Measurements from ENCODE around the gene MAML3.

MAML3 gene

GRCh38 chr4:140052050-140052449, 101.9 kb downstream of the MAML3 start:
- no peak overlapping the region for H3K4me3 ChIP-seq (ENCODE audit: low read depth, low read length)
- TF ChIP-seq, protein P1, sequence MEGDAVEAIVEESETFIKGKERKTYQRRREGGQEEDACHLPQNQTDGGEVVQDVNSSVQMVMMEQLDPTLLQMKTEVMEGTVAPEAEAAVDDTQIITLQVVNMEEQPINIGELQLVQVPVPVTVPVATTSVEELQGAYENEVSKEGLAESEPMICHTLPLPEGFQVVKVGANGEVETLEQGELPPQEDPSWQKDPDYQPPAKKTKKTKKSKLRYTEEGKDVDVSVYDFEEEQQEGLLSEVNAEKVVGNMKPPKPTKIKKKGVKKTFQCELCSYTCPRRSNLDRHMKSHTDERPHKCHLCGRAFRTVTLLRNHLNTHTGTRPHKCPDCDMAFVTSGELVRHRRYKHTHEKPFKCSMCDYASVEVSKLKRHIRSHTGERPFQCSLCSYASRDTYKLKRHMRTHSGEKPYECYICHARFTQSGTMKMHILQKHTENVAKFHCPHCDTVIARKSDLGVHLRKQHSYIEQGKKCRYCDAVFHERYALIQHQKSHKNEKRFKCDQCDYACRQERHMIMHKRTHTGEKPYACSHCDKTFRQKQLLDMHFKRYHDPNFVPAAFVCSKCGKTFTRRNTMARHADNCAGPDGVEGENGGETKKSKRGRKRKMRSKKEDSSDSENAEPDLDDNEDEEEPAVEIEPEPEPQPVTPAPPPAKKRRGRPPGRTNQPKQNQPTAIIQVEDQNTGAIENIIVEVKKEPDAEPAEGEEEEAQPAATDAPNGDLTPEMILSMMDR (IDR thresholded peaks at IDR 0.05; ENCODE audit: low read depth, low read length) = peak; percentile 44
- no peak for TF ChIP-seq MAX (IDR thresholded peaks at IDR 0.05; ENCODE audit: low read depth, low read length)
- peak; percentile 44 for DNase-seq (ENCODE audit: low read depth)

- H3K4me3 ChIP-seq (ENCODE audit: low read depth, low read length) = no peak overlapping the region
- TF ChIP-seq MYC (IDR thresholded peaks at IDR 0.05; ENCODE audit: low read depth, low read length) = no peak
- TF ChIP-seq POLR2A (IDR thresholded peaks at IDR 0.05; ENCODE audit: extremely low read depth, insufficient read length) = no peak
- TF ChIP-seq, protein P1 (IDR thresholded peaks at IDR 0.05; ENCODE audit: low read depth, low read length) = peak; percentile 28
- TF ChIP-seq MAX (IDR thresholded peaks at IDR 0.05; ENCODE audit: low read depth, low read length) = no peak
- peak; percentile 50 for DNase-seq (ENCODE audit: low read depth)
These were observed 103.9 kb downstream of the MAML3 start for GRCh38 chr4:140049849-140050637.

- TF ChIP-seq, protein P1 (IDR thresholded peaks at IDR 0.05; ENCODE audit: low read depth, low read length) = no peak
- TF ChIP-seq MYC (IDR thresholded peaks at IDR 0.05; ENCODE audit: low read depth, low read length) (peak; percentile 29; the same call in 1 of the 2 replicates), MAX (IDR thresholded peaks at IDR 0.05; ENCODE audit: low read depth, low read length) (no peak)
- DNase-seq (ENCODE audit: low read depth) = peak; percentile 63
- H3K4me3 ChIP-seq (ENCODE audit: low read depth, low read length) = peak overlapping the region; percentile 41
These were observed 104.7 kb downstream of the MAML3 start for GRCh38 chr4:140049024-140049848.

DNA sequence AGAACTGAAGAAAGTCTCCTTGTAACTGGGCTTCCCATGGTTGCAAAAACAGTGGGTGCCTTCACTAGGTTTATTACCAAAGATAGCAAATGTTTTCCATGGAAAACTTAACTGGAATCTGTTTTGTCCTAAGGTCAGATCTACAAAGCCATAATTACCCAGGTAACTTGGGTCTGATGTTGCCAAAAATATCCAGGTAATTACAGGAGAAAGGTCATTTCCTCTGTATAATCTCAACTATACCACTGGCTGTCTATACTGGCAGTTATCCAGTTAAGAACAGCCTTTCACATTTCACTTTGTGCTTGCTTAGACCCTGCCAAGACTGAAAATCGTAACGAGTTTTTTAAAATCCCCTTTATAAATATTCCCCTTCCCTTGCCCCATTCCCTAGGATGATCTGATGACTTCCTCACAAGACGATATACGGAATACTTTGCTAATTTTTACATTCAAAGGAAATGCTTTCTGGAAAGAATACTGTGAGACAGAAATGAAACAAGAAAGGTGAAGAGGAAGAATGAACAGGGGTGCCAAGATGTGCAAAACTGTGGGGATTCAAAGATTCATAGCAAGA, 105.5 kb downstream of the MAML3 start:
- H3K4me3 ChIP-seq (ENCODE audit: low read depth, low read length) = peak overlapping the region; percentile 41
- no peak for DNase-seq (ENCODE audit: low read depth)
- TF ChIP-seq MYC (IDR thresholded peaks at IDR 0.05; ENCODE audit: low read depth, low read length) (no peak), POLR2A (IDR thresholded peaks at IDR 0.05; ENCODE audit: extremely low read depth, insufficient read length) (no peak), MAX (IDR thresholded peaks at IDR 0.05; ENCODE audit: low read depth, low read length) (no peak)
- TF ChIP-seq, protein P1 (IDR thresholded peaks at IDR 0.05; ENCODE audit: low read depth, low read length) = no peak

DNA sequence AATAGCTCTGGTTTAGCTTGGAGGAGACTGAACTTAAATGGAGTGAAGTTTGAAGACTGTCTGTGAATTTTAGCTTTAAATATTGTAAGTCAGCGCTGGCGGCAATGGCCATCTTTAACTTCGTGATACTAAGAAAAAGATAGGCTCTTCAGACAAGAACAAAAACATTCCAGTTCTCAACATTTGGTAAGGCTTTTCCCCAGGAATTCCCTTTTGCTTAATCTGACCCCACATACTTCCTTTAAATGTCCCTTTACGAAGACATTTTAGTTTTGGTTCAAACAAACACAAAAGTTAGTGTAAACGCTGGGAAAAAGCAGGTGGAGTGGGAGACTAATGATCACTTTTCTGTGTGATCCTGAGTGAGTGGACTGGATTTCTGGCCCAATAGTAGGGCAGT, 106.2 kb downstream of the MAML3 start:
- DNase-seq (ENCODE audit: low read depth) = no peak
- no peak for TF ChIP-seq POLR2A (IDR thresholded peaks at IDR 0.05; ENCODE audit: extremely low read depth, insufficient read length)
- H3K4me3 ChIP-seq (ENCODE audit: low read depth, low read length) = no peak overlapping the region

GRCh38 chr4:140047017-140047640, 106.9 kb downstream of the MAML3 start:
- no peak for DNase-seq (ENCODE audit: low read depth)
- TF ChIP-seq MYC (IDR thresholded peaks at IDR 0.05; ENCODE audit: low read depth, low read length) (no peak), POLR2A (IDR thresholded peaks at IDR 0.05; ENCODE audit: extremely low read depth, insufficient read length) (no peak), MAX (IDR thresholded peaks at IDR 0.05; ENCODE audit: low read depth, low read length) (no peak)
- TF ChIP-seq, protein P1 (IDR thresholded peaks at IDR 0.05; ENCODE audit: low read depth, low read length) = no peak
- H3K4me3 ChIP-seq (ENCODE audit: low read depth, low read length) = no peak overlapping the region

All from NB4 (cell line).